ENCODE data around the gene EFCAB5.
A peak's percentile ranks its signal among the peaks of the same experiment; 100 is the strongest.
"Not testable (repeated sequence)": the region's sequence is repeated elsewhere in the genome, so short reads cannot be mapped to it uniquely, and the experiment has no call there.

Gene EFCAB5

GRCh38 chr17:30103921-30104320, 162.5 kb downstream of the EFCAB5 start:
- DNase-seq = no peak

GRCh38 chr17:30104575-30105339, 163.3 kb downstream of the EFCAB5 start:
- DNase-seq = peak; percentile 61

GRCh38 chr17:30112794-30113193, 171.4 kb downstream of the EFCAB5 start:
- no peak for DNase-seq

- DNase-seq = no peak
Measured at GRCh38 chr17:30113213-30113612, 171.8 kb downstream of the EFCAB5 start.

GRCh38 chr17:30116345-30116660, 174.9 kb downstream of the EFCAB5 start:
- DNase-seq = no peak

GRCh38 chr17:30116661-30117551, 175.5 kb downstream of the EFCAB5 start, which contains the start of gene NSRP1:
NSRP1 (plus strand) TSS chr17:30116816; CDS start chr17:30116844, 28 bp downstream.
- peak; percentile 93 for DNase-seq

GRCh38 chr17:30117675-30118081, 176.2 kb downstream of the EFCAB5 start:
- no peak for DNase-seq

- DNase-seq = not testable (repeated sequence)
Measured at GRCh38 chr17:30118635-30119034, 177.2 kb downstream of the EFCAB5 start.

- no peak for DNase-seq
Measured at GRCh38 chr17:30124273-30124796, 182.9 kb downstream of the EFCAB5 start.

- no peak for DNase-seq
Measured at GRCh38 chr17:30130121-30130520, 188.7 kb downstream of the EFCAB5 start.

- no peak for DNase-seq
Measured at GRCh38 chr17:30132615-30133014, 191.2 kb downstream of the EFCAB5 start.

GRCh38 chr17:30133197-30133596, 191.8 kb downstream of the EFCAB5 start:
- no peak for DNase-seq

GRCh38 chr17:30134551-30134950, 193.1 kb downstream of the EFCAB5 start:
- no peak for DNase-seq

- no peak for DNase-seq
Measured at GRCh38 chr17:30137158-30137557, 195.7 kb downstream of the EFCAB5 start.

- DNase-seq = not testable (repeated sequence)
Measured at GRCh38 chr17:30147860-30148259, 206.4 kb downstream of the EFCAB5 start.

- DNase-seq = no peak
Measured at GRCh38 chr17:30148376-30148775, 206.9 kb downstream of the EFCAB5 start.

GRCh38 chr17:30151471-30151870, 210.0 kb downstream of the EFCAB5 start:
- DNase-seq = no peak

- DNase-seq = no peak
Measured at GRCh38 chr17:30153463-30153862, 212.0 kb downstream of the EFCAB5 start.

GRCh38 chr17:30155389-30155788, 214.0 kb downstream of the EFCAB5 start:
- no peak for DNase-seq

All from NCI-H2107 (cell line).